Astrocyte (in vitro differentiated cells and primary cell): ENCODE data around the gene MADCAM1. TPM values are rescaled to one million over a fixed set of nuclear protein-coding genes. Genes with fewer than 3 reads are reported as not detected.

ENCODE experiments used
- DNase-seq: peaks from one replicate; pipeline ENCODE4 v3.0.0-alpha.2; 2010; ENCODE audit warnings: low read depth
- FAIRE-seq: peaks from 2 replicates; lab custom pipeline; 2011; peaks lifted over from hg19 to GRCh38; lab: Jason Lieb, UNC
- H2AFZ ChIP-seq: 2 replicates; pipeline ENCODE4 v1.6.0; 2012; ENCODE audit warnings: low read depth, low read length, inconsistent platforms
- H3K27ac ChIP-seq: 2 replicates; pipeline ENCODE4 v1.5.1; 2011; ENCODE audit warnings: low read depth, low read length, inconsistent platforms
- H3K27me3 ChIP-seq: 2 replicates; pipeline ENCODE4 v1.6.0; 2011; ENCODE audit warnings: low read length, inconsistent platforms; ENCODE audit not compliant: insufficient read depth
- H3K36me3 ChIP-seq: 2 replicates; pipeline ENCODE4 v1.5.1; 2011; ENCODE audit warnings: low read length, inconsistent platforms; ENCODE audit not compliant: insufficient read depth
- H3K4me1 ChIP-seq: 2 replicates; pipeline ENCODE4 v1.5.1; 2011; ENCODE audit warnings: low read length, inconsistent platforms; ENCODE audit not compliant: insufficient read depth
- H3K4me2 ChIP-seq: 2 replicates; pipeline ENCODE4 v1.6.0; 2012; ENCODE audit warnings: low read length, inconsistent platforms
- H3K4me3 ChIP-seq: 2 replicates; pipeline ENCODE4 v1.5.1; 2011; ENCODE audit warnings: low read depth, mild to moderate bottlenecking, low read length, inconsistent platforms; ENCODE audit not compliant: insufficient read depth
- H3K79me2 ChIP-seq: 2 replicates; pipeline ENCODE4 v1.6.0; 2012; ENCODE audit warnings: mild to moderate bottlenecking, low read length, inconsistent platforms; ENCODE audit not compliant: insufficient read depth
- H3K9ac ChIP-seq: 2 replicates; pipeline ENCODE4 v1.6.0; 2012; ENCODE audit warnings: mild to moderate bottlenecking, low read length, inconsistent platforms
- H3K9me3 ChIP-seq: 2 replicates; pipeline ENCODE4 v1.5.1; 2012; ENCODE audit warnings: low read depth, mild to moderate bottlenecking, low read length, inconsistent platforms; ENCODE audit not compliant: insufficient read depth
- H4K20me1 ChIP-seq: 2 replicates; pipeline ENCODE4 v1.6.0; 2012; ENCODE audit warnings: low read length, inconsistent platforms; ENCODE audit not compliant: insufficient read depth
- H3K27ac Mint-ChIP-seq: one replicate; pipeline ENCODE4 v1.8.0; 2021; ENCODE audit warnings: mild to moderate bottlenecking, mixed read lengths; ENCODE audit not compliant: unreplicated experiment
- H3K27me3 Mint-ChIP-seq: one replicate; pipeline ENCODE4 v1.8.0; 2021; ENCODE audit warnings: low read depth, mixed read lengths; ENCODE audit not compliant: unreplicated experiment
- H3K36me3 Mint-ChIP-seq: one replicate; pipeline ENCODE4 v1.8.0; 2021; ENCODE audit warnings: low read depth, mixed read lengths; ENCODE audit not compliant: unreplicated experiment
- H3K4me1 Mint-ChIP-seq: one replicate; pipeline ENCODE4 v1.8.0; 2021; ENCODE audit warnings: low read depth, mixed read lengths; ENCODE audit not compliant: unreplicated experiment
- H3K4me3 Mint-ChIP-seq: one replicate; pipeline ENCODE4 v1.8.0; 2021; ENCODE audit warnings: mild to moderate bottlenecking, moderate library complexity, mixed read lengths; ENCODE audit not compliant: unreplicated experiment
- H3K9me3 Mint-ChIP-seq: one replicate; pipeline ENCODE4 v1.8.0; 2021; ENCODE audit warnings: mild to moderate bottlenecking, mixed read lengths; ENCODE audit not compliant: unreplicated experiment
- CTCF ChIP-seq: IDR thresholded peaks from 2 replicates; pipeline ENCODE4 v1.5.1; 2011; ENCODE audit warnings: low read depth, mild to moderate bottlenecking, inconsistent platforms, low read length, moderate library complexity; ENCODE audit not compliant: insufficient read depth
- EZH2 ChIP-seq: IDR thresholded peaks from 2 replicates; pipeline ENCODE4 v1.6.1; 2012; ENCODE audit warnings: mild to moderate bottlenecking, low read length, inconsistent platforms; ENCODE audit not compliant: insufficient read depth
- total RNA-seq: library from RNA; stranded (reverse); gene quantifications from 2 replicates; pipeline ENCODE4 v1.2.1, GENCODE V29; 2021

The MADCAM1 gene
- total RNA-seq, 1 donor from 2014 or later, result 0.57 TPM

GRCh38 chr19:539429-540030 is 43.2 kb downstream of the MADCAM1 start:
- TF ChIP-seq EZH2, result no peak
- TF ChIP-seq CTCF, result no peak
- Histone ChIP-seq H3K36me3 (no peaks in the 10 kb centered on the region), H3K4me2 (no peak overlapping the region), H2AFZ (no peak overlapping the region), H3K9ac (no peak overlapping the region), H3K4me3 (no peak overlapping the region), H3K27ac (no peak overlapping the region), H3K27me3 (no peaks in the 10 kb centered on the region), H3K9me3 (no peaks in the 10 kb centered on the region), H3K79me2 (peaks cover 37% of the 10 kb centered on the region), H3K4me1 (peaks cover 10% of the 10 kb centered on the region), H4K20me1 (peaks cover 50% of the 10 kb centered on the region)
- no peak for FAIRE-seq
- H3K36me3 Mint-ChIP-seq, result peaks cover 2% of the 10 kb centered on the region
- no peaks in the 10 kb centered on the region for H3K9me3 Mint-ChIP-seq
- no peak overlapping the region for H3K27ac Mint-ChIP-seq
- H3K27me3 Mint-ChIP-seq, result no peaks in the 10 kb centered on the region
- H3K4me1 Mint-ChIP-seq, result no peaks in the 10 kb centered on the region
- H3K4me3 Mint-ChIP-seq, result no peak overlapping the region
- no peak for DNase-seq

GRCh38 chr19:540867-541637 is 44.8 kb downstream of the MADCAM1 start:
- no peak overlapping the region for H3K27ac ChIP-seq
- H3K9ac ChIP-seq, result no peak overlapping the region
- no peaks in the 10 kb centered on the region for H3K27me3 ChIP-seq
- peaks cover 23% of the 10 kb centered on the region for H3K79me2 ChIP-seq
- H3K36me3 ChIP-seq, result no peaks in the 10 kb centered on the region
- H3K4me3 ChIP-seq, result no peak overlapping the region
- H3K27me3 Mint-ChIP-seq, result no peaks in the 10 kb centered on the region
- no peaks in the 10 kb centered on the region for H3K9me3 Mint-ChIP-seq
- FAIRE-seq (no peak), DNase-seq (no peak)
- TF ChIP-seq EZH2, result no peak
- TF ChIP-seq CTCF, result no peak
- H3K4me1 Mint-ChIP-seq, result no peaks in the 10 kb centered on the region
- H2AFZ ChIP-seq, result no peak overlapping the region
- no peaks in the 10 kb centered on the region for H3K4me1 ChIP-seq
- no peak overlapping the region for H3K27ac Mint-ChIP-seq
- H3K4me2 ChIP-seq, result no peak overlapping the region
- peaks cover 2% of the 10 kb centered on the region for H3K36me3 Mint-ChIP-seq
- H3K9me3 ChIP-seq, result no peaks in the 10 kb centered on the region
- peaks cover 38% of the 10 kb centered on the region for H4K20me1 ChIP-seq
- H3K4me3 Mint-ChIP-seq, result no peak overlapping the region

- Mint-ChIP-seq H3K4me1 (no peaks in the 10 kb centered on the region), H3K4me3 (no peak overlapping the region), H3K27me3 (no peaks in the 10 kb centered on the region), H3K27ac (peak overlapping the region; percentile 41), H3K36me3 (peaks cover 2% of the 10 kb centered on the region), H3K9me3 (no peaks in the 10 kb centered on the region)
- TF ChIP-seq EZH2 (no peak), CTCF (no peak)
- H3K4me2 ChIP-seq, result no peak overlapping the region
- H2AFZ ChIP-seq, result no peak overlapping the region
- H3K27me3 ChIP-seq, result no peaks in the 10 kb centered on the region
- H3K9me3 ChIP-seq, result no peaks in the 10 kb centered on the region
- FAIRE-seq (no peak), DNase-seq (no peak)
- H3K36me3 ChIP-seq, result no peaks in the 10 kb centered on the region
- peaks cover 32% of the 10 kb centered on the region for H4K20me1 ChIP-seq
- no peak overlapping the region for H3K27ac ChIP-seq
- H3K79me2 ChIP-seq, result peaks cover 16% of the 10 kb centered on the region
- H3K4me1 ChIP-seq, result no peaks in the 10 kb centered on the region
- H3K9ac ChIP-seq, result no peak overlapping the region
- H3K4me3 ChIP-seq, result no peak overlapping the region
Observed at GRCh38 chr19:541699-542098, 45.4 kb downstream of the MADCAM1 start.
